HepG2 (cell line): ENCODE measurements around the gene UPK1A. TPM values are rescaled to one million over a fixed set of nuclear protein-coding genes. Genes with fewer than 3 reads are reported as not detected.
"Not testable (repeated sequence)": the region's sequence is repeated elsewhere in the genome, so short reads cannot be mapped to it uniquely, and the experiment has no call there.

Source experiments
- ATAC-seq: fragments of 200-7000 bp; cut with Tn5 transposase; 3 replicates; pipeline ENCODE4 v1.9.1; 2020; ENCODE audit warnings: mild to moderate bottlenecking, moderate library complexity
- BruUV-seq: library from RNA; stranded (reverse); fragments of 400-500 nt; replicated peaks from 2 replicates; lab custom pipeline; 2021; lab: Mats Ljungman, UMichigan
- CTCF ChIA-PET: fragments of 300-600 bp; formaldehyde crosslinking; extraction: SDS; loops from one replicate; lab custom pipeline; 2021; ENCODE audit warnings: low total read pairs, inconsistent platforms, low intra/inter-chr PET ratio; lab: Yijun Ruan, JAX
- POLR2A ChIA-PET: fragments of 350-600 bp; sonication (Branson Sonifier 250); formaldehyde crosslinking; loops from one replicate; lab custom pipeline; 2020; ENCODE audit warnings: antibody characterized with exemption, inconsistent platforms; lab: Yijun Ruan, JAX
- DNase-seq: peaks from one replicate; pipeline ENCODE4 v3.0.0-alpha.2; 2015; ENCODE audit warnings: low spot score
- FAIRE-seq: peaks from 3 replicates; lab custom pipeline; 2011; peaks lifted over from hg19 to GRCh38; lab: Jason Lieb, UNC
- H2AFZ ChIP-seq: one replicate; pipeline ENCODE4 v1.6.1; 2011; ENCODE audit warnings: low read length, inconsistent platforms
- H3K27ac ChIP-seq: fragments of 300-600 bp; 3 replicates; pipeline ENCODE4 v1.8.0; 2011; ENCODE audit warnings: mixed run types, mild to moderate bottlenecking, mixed read lengths, low read length, inconsistent platforms; ENCODE audit not compliant: insufficient read depth; ENCODE audit errors: extremely low read length
- H3K27me3 ChIP-seq, 2 experiments: fragments of 200-600 bp in 1 of 2; 2 replicates in 1 of 2; 3 replicates in 1 of 2; pipeline versions ENCODE4 v1.6.0 to v1.8.0; 2011; ENCODE audit warnings: low read length in 2 of 2, mild to moderate bottlenecking in 2 of 2, moderate library complexity in 2 of 2, inconsistent platforms in 1 of 2; ENCODE audit not compliant: insufficient read depth in 2 of 2, control insufficient read depth in 1 of 2
- H3K36me3 ChIP-seq, 2 experiments: fragments of 200-600 bp in 1 of 2; replicated peaks in 1 of 2; 2 replicates in 1 of 2; 3 replicates in 1 of 2; pipeline versions ENCODE4 v1.5.1 to v1.8.0; 2011; ENCODE audit warnings: low read length in 2 of 2, inconsistent platforms in 1 of 2; ENCODE audit not compliant: insufficient read depth in 2 of 2, control insufficient read depth in 1 of 2
- H3K4me1 ChIP-seq: 2 replicates; pipeline ENCODE4 v1.5.1; 2012; ENCODE audit warnings: low read length, inconsistent platforms; ENCODE audit not compliant: insufficient read depth
- H3K4me2 ChIP-seq: 2 replicates; pipeline ENCODE4 v1.6.0; 2011; ENCODE audit warnings: low read depth, low read length, inconsistent platforms
- H3K4me3 ChIP-seq, 3 experiments: fragments of 200-600 bp in 1 of 3; sonication (generic), shearing (Covaris generic) in 1 of 3; replicated peaks in 1 of 3; 2 replicates each; pipeline ENCODE4 v1.5.1; 2011 to 2016; ENCODE audit warnings: low read length in 3 of 3, inconsistent platforms in 2 of 3, low read depth in 2 of 3, mild to moderate bottlenecking in 2 of 3, control low read depth in 1 of 3, mixed read lengths in 1 of 3; ENCODE audit not compliant: insufficient read depth in 1 of 3
- H3K79me2 ChIP-seq: one replicate; pipeline ENCODE4 v1.6.1; 2011; ENCODE audit warnings: low read length, inconsistent platforms; ENCODE audit not compliant: insufficient read depth
- H3K9ac ChIP-seq: 2 replicates; pipeline ENCODE4 v1.6.0; 2011; ENCODE audit warnings: mild to moderate bottlenecking, low read depth, low read length, inconsistent platforms; ENCODE audit not compliant: insufficient read depth
- H3K9me3 ChIP-seq: 2 replicates; pipeline ENCODE4 v1.5.1; 2012; ENCODE audit warnings: mild to moderate bottlenecking, low read length
- H4K20me1 ChIP-seq: 2 replicates; pipeline ENCODE4 v1.6.0; 2011; ENCODE audit warnings: inconsistent platforms, mild to moderate bottlenecking, low read length, moderate library complexity; ENCODE audit not compliant: insufficient read depth
- ATF7-NPFF ChIP-seq: sonication (generic); formaldehyde crosslinking; IDR thresholded peaks from 2 replicates; pipeline ENCODE4 v1.8.1; 2023; ENCODE audit warnings: mild to moderate bottlenecking, low read depth, missing genetic modification reagents, moderate library complexity
- DPF2 ChIP-seq: sonication (generic); formaldehyde crosslinking; IDR thresholded peaks from 2 replicates; pipeline ENCODE4 v1.4.0; 2020; ENCODE audit warnings: mild to moderate bottlenecking, low read depth, missing genetic modification reagents, borderline replicate concordance
- DR1 ChIP-seq: sonication (generic); formaldehyde crosslinking; IDR thresholded peaks from 2 replicates; pipeline ENCODE4 v1.8.0; 2021; ENCODE audit warnings: mild to moderate bottlenecking, missing genetic modification reagents, inconsistent platforms
- NFATC3 ChIP-seq: sonication (generic); formaldehyde crosslinking; IDR thresholded peaks from 2 replicates; pipeline ENCODE4 v1.5.1; 2020; ENCODE audit warnings: mild to moderate bottlenecking, missing genetic modification reagents
- PAWR ChIP-seq: sonication (generic); formaldehyde crosslinking; IDR thresholded peaks from 2 replicates; pipeline ENCODE4 v1.4.0; 2020; ENCODE audit warnings: missing genetic modification reagents, mild to moderate bottlenecking, borderline replicate concordance
- SNAPC5 ChIP-seq: sonication (generic); formaldehyde crosslinking; IDR thresholded peaks from 2 replicates; pipeline ENCODE4 v1.8.1; 2023; ENCODE audit warnings: mild to moderate bottlenecking, missing genetic modification reagents, borderline replicate concordance
- ZFP36L1 ChIP-seq: sonication (generic); formaldehyde crosslinking; IDR thresholded peaks from 2 replicates; pipeline ENCODE4 v1.8.0; 2022; ENCODE audit warnings: mild to moderate bottlenecking, missing genetic modification reagents, moderate library complexity
- ZNF678 ChIP-seq: sonication (generic); formaldehyde crosslinking; IDR thresholded peaks from 2 replicates; pipeline ENCODE4 v1.4.0; 2020; ENCODE audit warnings: mild to moderate bottlenecking, missing genetic modification reagents
- WGBS: methylation state at CpG from one replicate; pipeline ENCODE4 v1.1.6; 2017; ENCODE audit warnings: low lambda C conversion rate; 5-methylcytosine and 5-hydroxymethylcytosine counted together
- in situ Hi-C: cut with HindIII; loops from 2 replicates; pipeline ENCODE4 v1.10.0; 2017; ENCODE audit warnings: low pct_unique_long_range_greater_than_20kb; ENCODE audit not compliant: extremely low pct_ligation_motif_present
- intact Hi-C: fragments of 100-400 bp; cut with micrococcal nuclease; formaldehyde crosslinking; loops from one replicate; pipeline ENCODE4 v1.10.0; 2022; ENCODE audit not compliant: unreplicated experiment
- polyA plus RNA-seq, 8 experiments: library from polyadenylated mRNA; depleted of rRNA in 3 of 8; stranded (reverse) in 7 of 8; unstranded in 1 of 8; fragments of >200 nt; fragmentation: Illumina TruSeq in 4 of 8; extraction: Trizol in 4 of 8; gene quantifications; 2 replicates each; pipeline versions ENCODE4 v1.2.1 to v1.2.3, GENCODE V29; 2011 to 2016; ENCODE audit warnings: low read depth in 4 of 8, missing spikeins in 1 of 8, mixed read lengths in 1 of 8; ENCODE audit not compliant: insufficient read depth in 1 of 8
- total RNA-seq, 5 experiments: library from RNA; depleted of rRNA; stranded (reverse); fragments of >200 nt; fragmentation: Illumina TruSeq; extraction: Trizol; gene quantifications; 2 replicates each; pipeline ENCODE4 v1.2.3, GENCODE V29; 2016; ENCODE audit warnings: low read depth in 1 of 5
- TF ChIP-seq, protein P1 (sequence below): sonication (generic); formaldehyde crosslinking; IDR thresholded peaks from 2 replicates; pipeline ENCODE4 v1.5.0; 2020; ENCODE audit warnings: mild to moderate bottlenecking, missing genetic modification reagents

Gene UPK1A
- total and polyA plus RNA-seq, 2 of the 13 experiments (the other 11 are each of a cell fraction or from before 2014, with no cell fraction given) = 2.9 TPM; not detected in 1

DNA sequence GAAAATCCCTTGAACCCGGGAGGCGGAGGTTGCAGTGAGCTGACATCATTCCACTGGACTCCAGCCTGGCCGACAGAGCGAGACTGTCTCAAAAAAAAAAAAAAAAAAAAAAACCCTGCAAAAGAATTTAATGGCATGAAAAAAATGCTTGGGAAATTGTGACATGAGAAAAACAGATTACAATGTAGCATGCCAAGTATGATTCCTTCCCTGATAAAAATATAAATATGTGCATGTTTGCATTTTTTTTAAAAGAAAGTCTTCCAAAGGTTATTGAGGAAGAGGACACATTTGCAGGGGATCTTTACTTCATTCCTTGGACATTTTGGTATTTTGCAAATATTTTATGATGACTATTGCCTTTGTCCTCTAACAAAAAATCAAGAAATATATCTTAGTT is 23.5 kb downstream of the UPK1A start:
- in situ Hi-C loops = loop anchor here (10.0 kb wide), 1 partner anchor 125 kb away; the partner anchor contains the start of gene PRODH2
- H3K79me2 ChIP-seq = no peaks in the 10 kb centered on the region
- no peak overlapping the region for H3K9ac ChIP-seq
- POLR2A ChIA-PET = interaction anchor here (1.9 to 2.1 kb wide), 2 partner anchors 13 to 42 kb away, joined by 7 to 9 read pairs; partner anchors contain the start of gene COX6B1
- FAIRE-seq (no peak), ATAC-seq (no peak), DNase-seq (no peak)
- WGBS = 16% methylated on average over 4 of the region's 4 CpGs
- no peak overlapping the region for H3K27ac ChIP-seq
- H2AFZ ChIP-seq = no peak overlapping the region
- no peak overlapping the region for H3K4me3 ChIP-seq
- peak overlapping the region; percentile 53; the same call in 1 of the 2 replicates for H3K4me2 ChIP-seq
- no peaks in the 10 kb centered on the region for H3K9me3 ChIP-seq
- peaks cover 10% of the 10 kb centered on the region for H3K4me1 ChIP-seq
- no peaks in the 10 kb centered on the region for H3K27me3 ChIP-seq
- H4K20me1 ChIP-seq = no peaks in the 10 kb centered on the region
- BruUV-seq = no TSS peak
- CTCF ChIA-PET = no interaction called here
- H3K36me3 ChIP-seq = no peaks in the 10 kb centered on the region
- intact Hi-C loops = loop anchor here (10.0 kb wide), 2 partner anchors 55 to 125 kb away; partner anchors contain the start of genes IGFLR1, LIN37, PRODH2 and PSENEN
- TF ChIP-seq NFATC3 (CRISPR knock-in tag) = no peak
- no peak for TF ChIP-seq DR1 (CRISPR knock-in tag)
- TF ChIP-seq DPF2 = no peak
- no peak for TF ChIP-seq ZNF678 (CRISPR knock-in tag)
- no peak for TF ChIP-seq ZFP36L1 (CRISPR knock-in tag)
- TF ChIP-seq, protein P1, sequence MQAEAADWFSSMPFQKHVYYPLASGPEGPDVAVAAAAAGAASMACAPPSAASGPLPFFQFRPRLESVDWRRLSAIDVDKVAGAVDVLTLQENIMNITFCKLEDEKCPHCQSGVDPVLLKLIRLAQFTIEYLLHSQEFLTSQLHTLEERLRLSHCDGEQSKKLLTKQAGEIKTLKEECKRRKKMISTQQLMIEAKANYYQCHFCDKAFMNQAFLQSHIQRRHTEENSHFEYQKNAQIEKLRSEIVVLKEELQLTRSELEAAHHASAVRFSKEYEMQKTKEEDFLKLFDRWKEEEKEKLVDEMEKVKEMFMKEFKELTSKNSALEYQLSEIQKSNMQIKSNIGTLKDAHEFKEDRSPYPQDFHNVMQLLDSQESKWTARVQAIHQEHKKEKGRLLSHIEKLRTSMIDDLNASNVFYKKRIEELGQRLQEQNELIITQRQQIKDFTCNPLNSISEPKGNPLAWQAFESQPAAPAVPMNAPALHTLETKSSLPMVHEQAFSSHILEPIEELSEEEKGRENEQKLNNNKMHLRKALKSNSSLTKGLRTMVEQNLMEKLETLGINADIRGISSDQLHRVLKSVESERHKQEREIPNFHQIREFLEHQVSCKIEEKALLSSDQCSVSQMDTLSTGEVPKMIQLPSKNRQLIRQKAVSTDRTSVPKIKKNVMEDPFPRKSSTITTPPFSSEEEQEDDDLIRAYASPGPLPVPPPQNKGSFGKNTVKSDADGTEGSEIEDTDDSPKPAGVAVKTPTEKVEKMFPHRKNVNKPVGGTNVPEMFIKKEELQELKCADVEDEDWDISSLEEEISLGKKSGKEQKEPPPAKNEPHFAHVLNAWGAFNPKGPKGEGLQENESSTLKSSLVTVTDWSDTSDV (CRISPR knock-in tag) = no peak
- TF ChIP-seq PAWR (CRISPR knock-in tag) = no peak
- TF ChIP-seq SNAPC5 = no peak
- TF ChIP-seq ATF7-NPFF (CRISPR knock-in tag) = no peak
- TF ChIP-seq, all 625 proteins: peak for 0

DNA sequence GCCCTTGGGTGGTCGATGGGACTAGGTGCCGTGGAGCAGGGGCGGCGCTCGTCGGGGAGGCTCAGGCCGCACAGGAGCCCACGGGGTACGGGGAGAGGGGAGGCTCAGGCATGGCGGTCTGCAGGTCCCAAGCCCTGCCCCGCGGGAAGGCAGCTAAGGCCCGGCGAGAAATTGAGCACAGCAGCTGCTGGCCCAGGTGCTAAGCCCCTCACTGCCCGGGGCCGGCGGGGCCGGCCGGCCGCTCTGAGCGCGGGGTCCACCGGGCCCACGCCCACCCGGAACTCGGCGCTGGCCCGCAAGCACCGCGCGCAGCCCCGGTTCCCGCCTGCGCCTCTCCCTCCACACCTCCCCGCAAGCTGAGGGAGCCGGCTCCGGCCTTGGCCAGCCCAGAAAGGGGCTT is 24.8 kb downstream of the UPK1A start:
- BruUV-seq, H3K4me2 ChIP-seq, H3K9ac ChIP-seq, H3K27me3 ChIP-seq, H3K27ac ChIP-seq, DNase-seq, H3K36me3 ChIP-seq, ATAC-seq, H2AFZ ChIP-seq, H3K79me2 ChIP-seq, FAIRE-seq, H3K4me3 ChIP-seq, H3K9me3 ChIP-seq, H4K20me1 ChIP-seq: not testable (repeated sequence)
- H3K4me1 ChIP-seq = peaks cover 13% of the 10 kb centered on the region
- intact Hi-C loops (loop anchor here (10.0 kb wide), 2 partner anchors 54 to 124 kb away; partner anchors contain the start of genes IGFLR1, LIN37, PRODH2 and PSENEN), in situ Hi-C loops (loop anchor here (10.0 kb wide), 1 partner anchor 124 kb away; the partner anchor contains the start of gene PRODH2)
- WGBS = 86% methylated on average over 3 of the region's 37 CpGs
- ChIA-PET CTCF (interaction anchor here (6.1 kb wide), 1 partner anchor 26 kb away, joined by 201 read pairs; the partner anchor contains the start of gene KMT2B), POLR2A (interaction anchor here (1.9 to 2.1 kb wide), 2 partner anchors 11 to 43 kb away, joined by 7 to 9 read pairs; partner anchors contain the start of gene COX6B1)
